Liver (tissue), 9 donors: ENCODE results near the gene CDC42EP2. TPM values are rescaled to one million over a fixed set of nuclear protein-coding genes. Genes with fewer than 3 reads are reported as not detected.

ENCODE experiments used
- DNase-seq: peaks from one replicate; pipeline ENCODE4 v3.0.0-alpha.2; 2017; ENCODE audit warnings: low spot score
- H3K27ac ChIP-seq, 2 donors: one replicate each; pipeline ENCODE4 v1.7.0; 2013; ENCODE audit warnings: inconsistent platforms in 2 of 2, low read length in 2 of 2, control low read depth in 1 of 2, low read depth in 1 of 2, mild to moderate bottlenecking in 1 of 2
- H3K27me3 ChIP-seq, 4 donors: one replicate each; pipeline versions ENCODE4 v1.6.1 to v1.7.0; 2013; ENCODE audit warnings: low read length in 3 of 4, inconsistent platforms in 1 of 4, mild to moderate bottlenecking in 1 of 4, moderate library complexity in 1 of 4; ENCODE audit not compliant: control insufficient read depth in 4 of 4, insufficient read depth in 4 of 4
- H3K36me3 ChIP-seq, 4 donors: one replicate each; pipeline versions ENCODE4 v1.6.1 to v1.7.0; 2013; ENCODE audit warnings: low read length in 3 of 4, mild to moderate bottlenecking in 3 of 4, low read depth in 1 of 4, moderate library complexity in 1 of 4; ENCODE audit not compliant: control insufficient read depth in 4 of 4, insufficient read depth in 3 of 4
- H3K4me1 ChIP-seq, 4 donors: one replicate each; pipeline versions ENCODE4 v1.6.1 to v1.7.0; 2013; ENCODE audit warnings: low read length in 3 of 4, mild to moderate bottlenecking in 3 of 4, moderate library complexity in 1 of 4; ENCODE audit not compliant: control insufficient read depth in 4 of 4, insufficient read depth in 4 of 4
- H3K4me3 ChIP-seq, 3 donors: one replicate each; pipeline versions ENCODE4 v1.6.1 to v1.7.0; 2013; ENCODE audit warnings: low read length in 3 of 3, control low read depth in 1 of 3, low read depth in 1 of 3, mild to moderate bottlenecking in 1 of 3
- H3K9ac ChIP-seq, 2 donors: one replicate each; pipeline ENCODE4 v1.7.0; 2013; ENCODE audit warnings: low read length in 2 of 2, mild to moderate bottlenecking in 2 of 2, moderate library complexity in 2 of 2, control low read depth in 1 of 2, low read depth in 1 of 2
- H3K9me3 ChIP-seq, 4 donors: one replicate each; pipeline versions ENCODE4 v1.6.1 to v1.7.0; 2013; ENCODE audit warnings: low read length in 3 of 4; ENCODE audit not compliant: control insufficient read depth in 4 of 4
- CTCF ChIP-seq: fragments of 150-350 bp; IDR thresholded peaks from 2 replicates; pipeline ENCODE4 v1.5.1; 2017; ENCODE audit warnings: improper control_type of control experiment, low read depth, low read length; ENCODE audit not compliant: missing input control
- EGR1 ChIP-seq, 2 donors: IDR thresholded peaks; 2 replicates each; pipeline ENCODE4 v1.6.1; 2016 to 2018; ENCODE audit warnings: antibody characterized with exemption in 2 of 2, low read depth in 2 of 2
- FOXA1 ChIP-seq: IDR thresholded peaks from 2 replicates; pipeline ENCODE4 v1.6.1; 2016; ENCODE audit warnings: antibody characterized with exemption
- FOXA2 ChIP-seq: IDR thresholded peaks from 2 replicates; pipeline ENCODE4 v1.6.1; 2016; ENCODE audit warnings: antibody characterized with exemption
- MAX ChIP-seq: IDR thresholded peaks from 2 replicates; pipeline ENCODE4 v1.6.1; 2016; ENCODE audit warnings: antibody characterized with exemption
- NR2F2 ChIP-seq: IDR thresholded peaks from 2 replicates; pipeline ENCODE4 v1.6.1; 2016; ENCODE audit warnings: antibody characterized with exemption
- RAD21 ChIP-seq, 2 donors: IDR thresholded peaks; 2 replicates each; pipeline ENCODE4 v1.6.1; 2016; ENCODE audit warnings: antibody characterized with exemption in 2 of 2, mild to moderate bottlenecking in 2 of 2
- REST ChIP-seq: IDR thresholded peaks from 2 replicates; pipeline ENCODE4 v1.6.1; 2016; ENCODE audit warnings: antibody characterized with exemption, mild to moderate bottlenecking
- RXRA ChIP-seq, 2 donors: IDR thresholded peaks; 2 replicates each; pipeline ENCODE4 v1.6.1; 2017 to 2018; ENCODE audit warnings: antibody characterized with exemption in 2 of 2, mild to moderate bottlenecking in 1 of 2
- SP1 ChIP-seq: IDR thresholded peaks from 2 replicates; pipeline ENCODE4 v1.6.1; 2018; ENCODE audit warnings: antibody characterized with exemption, mild to moderate bottlenecking
- ZBTB33 ChIP-seq: IDR thresholded peaks from 2 replicates; pipeline ENCODE4 v1.6.1; 2016; ENCODE audit warnings: antibody characterized with exemption
- WGBS: extraction: QIAGEN DNeasy Blood & Tissue Kit; methylation state at CpG from one replicate; pipeline ENCODE4 v1.1.7; 2013; 5-methylcytosine and 5-hydroxymethylcytosine counted together
- polyA plus RNA-seq, 2 donors: library from polyadenylated mRNA; stranded (reverse) in 1 of 2; unstranded in 1 of 2; fragments of 200-250 nt in 1 of 2; fragments of >200 nt in 1 of 2; fragmentation: Nextera tagmentation in 1 of 2; extraction: Ambion mirVana in 1 of 2; gene quantifications; one replicate each; pipeline versions ENCODE4 v1.2.1 to v1.2.3, GENCODE V29; 2013 to 2015
- total RNA-seq, 2 donors: library from RNA; depleted of rRNA; stranded (reverse); fragments of >200 nt; gene quantifications; one replicate each; pipeline ENCODE4 v1.2.3, GENCODE V29; 2014
- donor health status: healthy.
- donor health status: healthy.
- donor health status: healthy.
- donor health status: healthy.
- donor health status: healthy.

CDC42EP2 gene
- total and polyA plus RNA-seq, 4 donors: 1.8 to 3.4 (median 1.9) TPM

- 81% methylated on average over 12 of the region's 12 CpGs for WGBS
- Histone ChIP-seq H3K9me3 (no peaks in the 10 kb centered on the region), H3K27me3 (no peaks in the 10 kb centered on the region), H3K36me3 (no peaks in the 10 kb centered on the region), H3K4me1 (peaks cover 3 to 48% (median 35%) of the 10 kb centered on the region in 4 donors), H3K4me3 (no peak overlapping the region), H3K9ac (no peak overlapping the region), H3K27ac (no peak overlapping the region)
- DNase-seq: peak; percentile 70
- no peak for TF ChIP-seq ZBTB33
- TF ChIP-seq FOXA2: no peak
- no peak for TF ChIP-seq EGR1 (IDR thresholded peaks at IDR 0.05; ENCODE audit: low read depth in 2 of 2)
- peak; percentile 86 for TF ChIP-seq NR2F2
- TF ChIP-seq SP1: no peak
These were observed 13.0 kb upstream of the CDC42EP2 start for GRCh38 chr11:65301491-65302329.

- no peaks in the 10 kb centered on the region for H3K36me3 ChIP-seq
- no peak overlapping the region for H3K27ac ChIP-seq
- no peaks in the 10 kb centered on the region for H3K27me3 ChIP-seq
- WGBS: 93% methylated on average over 3 of the region's 3 CpGs
- no peak for DNase-seq
- TF ChIP-seq FOXA1 (no peak), MAX (no peak), RXRA (IDR thresholded peaks at IDR 0.05) (no peak), REST (no peak), SP1 (no peak), CTCF (no peak), RAD21 (IDR thresholded peaks at IDR 0.05) (no peak)
- no peak overlapping the region for H3K9ac ChIP-seq
- no peaks in the 10 kb centered on the region for H3K9me3 ChIP-seq
- peaks cover 3 to 41% (median 29%) of the 10 kb centered on the region in 4 donors for H3K4me1 ChIP-seq
- H3K4me3 ChIP-seq: no peak overlapping the region
These were observed 11.1 kb upstream of the CDC42EP2 start for GRCh38 chr11:65303555-65303954.
